HEK293 (cell line): ENCODE results near the gene TECPR2.

ENCODE experiments used
- CTCF ChIP-seq: fragments of 450-650 bp; formaldehyde crosslinking; IDR thresholded peaks from 2 replicates; pipeline ENCODE4 v1.5.1; 2016; ENCODE audit warnings: missing biosample characterization, missing genetic modification characterization
- HIC1 ChIP-seq: fragments of 450-650 bp; formaldehyde crosslinking; IDR thresholded peaks from 2 replicates; pipeline ENCODE4 v1.5.1; 2016; ENCODE audit warnings: missing biosample characterization, missing genetic modification characterization
- REST ChIP-seq: fragments of 450-650 bp; formaldehyde crosslinking; IDR thresholded peaks from 2 replicates; pipeline ENCODE4 v1.5.1; 2016; ENCODE audit warnings: missing biosample characterization, missing genetic modification characterization
- SALL2 ChIP-seq: fragments of 450-650 bp; formaldehyde crosslinking; IDR thresholded peaks from 2 replicates; pipeline ENCODE4 v1.5.0; 2017; ENCODE audit warnings: missing biosample characterization, mild to moderate bottlenecking, missing genetic modification characterization, borderline replicate concordance
- ZNF132 ChIP-seq: fragments of 450-650 bp; formaldehyde crosslinking; IDR thresholded peaks from 2 replicates; pipeline ENCODE4 v1.5.1; 2017; ENCODE audit warnings: missing biosample characterization, missing genetic modification characterization, borderline replicate concordance
- ZNF133 ChIP-seq: fragments of 450-650 bp; formaldehyde crosslinking; IDR thresholded peaks from 2 replicates; pipeline ENCODE4 v1.5.1; 2016; ENCODE audit warnings: missing biosample characterization, missing genetic modification characterization
- ZNF266 ChIP-seq: fragments of 450-650 bp; formaldehyde crosslinking; IDR thresholded peaks from 2 replicates; pipeline ENCODE4 v1.5.1; 2016; ENCODE audit warnings: missing biosample characterization, missing genetic modification characterization, low read depth
- ZNF302 ChIP-seq: fragments of 450-650 bp; formaldehyde crosslinking; IDR thresholded peaks from 2 replicates; pipeline ENCODE4 v1.5.1; 2016; ENCODE audit warnings: missing biosample characterization, missing genetic modification characterization, low read depth
- ZNF324 ChIP-seq: fragments of 450-650 bp; formaldehyde crosslinking; IDR thresholded peaks from 2 replicates; pipeline ENCODE4 v1.5.1; 2016; ENCODE audit warnings: missing biosample characterization, missing genetic modification characterization
- ZNF549 ChIP-seq: fragments of 450-650 bp; IDR thresholded peaks from 2 replicates; pipeline ENCODE4 v1.5.1; 2018; ENCODE audit warnings: missing biosample characterization, missing genetic modification characterization, mild to moderate bottlenecking, inconsistent platforms, moderate library complexity
- ZNF776 ChIP-seq: fragments of 450-650 bp; formaldehyde crosslinking; IDR thresholded peaks from 2 replicates; pipeline ENCODE4 v1.5.0; 2017; ENCODE audit warnings: missing biosample characterization, missing genetic modification characterization, borderline replicate concordance

- no peak for TF ChIP-seq REST (tag by site-specific recombination)
- TF ChIP-seq ZNF776 (tag by site-specific recombination), result no peak
- TF ChIP-seq HIC1 (tag by site-specific recombination), result no peak
- no peak for TF ChIP-seq ZNF266 (tag by site-specific recombination)
- TF ChIP-seq SALL2 (tag by site-specific recombination), result no peak
- no peak for TF ChIP-seq ZNF549
- no peak for TF ChIP-seq ZNF133 (tag by site-specific recombination)
- TF ChIP-seq ZNF324 (tag by site-specific recombination), result no peak
- no peak for TF ChIP-seq CTCF (tag by site-specific recombination)
- TF ChIP-seq ZNF302 (tag by site-specific recombination), result no peak
- TF ChIP-seq ZNF132 (tag by site-specific recombination), result no peak
Measured at GRCh38 chr14:102538602-102539543, 176.1 kb downstream of the TECPR2 start.
